Measurements from ENCODE around the gene LIPM.

The LIPM gene

GRCh38 chr10:88756660-88757059 is 45.9 kb upstream of the LIPM start:
- TF ChIP-seq ZBTB10 (tag by site-specific recombination; IDR thresholded peaks at IDR 0.05) (no peak), ATF2 (tag by site-specific recombination; IDR thresholded peaks at IDR 0.05; ENCODE audit: low read depth) (no peak), ZNF837 (tag by site-specific recombination; IDR thresholded peaks at IDR 0.05) (no peak), ZNF16 (tag by site-specific recombination; IDR thresholded peaks at IDR 0.05; ENCODE audit: low read depth) (no peak), ZNF660 (tag by site-specific recombination; IDR thresholded peaks at IDR 0.05) (no peak), ZSCAN30 (tag by site-specific recombination; IDR thresholded peaks at IDR 0.05) (no peak), ZNF555 (tag by site-specific recombination; conservative IDR thresholded peaks at IDR 0.05) (no peak)
- no peak overlapping the region for H3K27ac ChIP-seq (ENCODE audit: extremely low read depth, low read depth, low read length)
- no peaks in the 10 kb centered on the region for H3K9me3 ChIP-seq (ENCODE audit: control insufficient read depth, insufficient read depth, low read depth, low read length)
- ChIA-PET CTCF (interaction anchor here (0.6 kb wide), 1 partner anchor 177 kb away, joined by 5 read pairs; no protein-coding TSS in a partner anchor), POLR2A (no interaction called here)
- no peaks in the 10 kb centered on the region for H3K4me1 ChIP-seq (ENCODE audit: control insufficient read depth, insufficient read depth, low read length)
- no peak overlapping the region for H3K4me3 ChIP-seq (ENCODE audit: low read depth, low read length)
- H3K36me3 ChIP-seq (ENCODE audit: control insufficient read depth in 2 of 2, insufficient read depth in 1 of 2, low read length in 2 of 2) = no peaks in the 10 kb centered on the region

- no peak within 1 kb of the TSS for H3K27ac ChIP-seq (ENCODE audit: extremely low read depth, low read depth, low read length)
- no peak within 1 kb of the TSS for H3K4me3 ChIP-seq (ENCODE audit: low read depth, low read length)
- ChIA-PET POLR2A (no interaction called here), CTCF (interaction anchor here (1.0 to 1.2 kb wide), 2 partner anchors 30 to 228 kb away, joined by 3 to 5 read pairs; no protein-coding TSS in a partner anchor)
- no peaks in the 10 kb centered on the region for H3K9me3 ChIP-seq (ENCODE audit: control insufficient read depth, insufficient read depth, low read depth, low read length)
- TF ChIP-seq ZBTB11 (tag by site-specific recombination; conservative IDR thresholded peaks at IDR 0.05; ENCODE audit: low read depth) = 0 out of 2 replicates have a peak, but pooled peaks have one; percentile 31
- no peak for TF ChIP-seq ZNF155 (tag by site-specific recombination; IDR thresholded peaks at IDR 0.05)
- TF ChIP-seq ZNF785 (tag by site-specific recombination; IDR thresholded peaks at IDR 0.05) = no peak
- no peak for TF ChIP-seq MEIS1 (CRISPR knock-in tag; IDR thresholded peaks at IDR 0.05; ENCODE audit: borderline replicate concordance)
- no peaks in the 10 kb centered on the region for H3K4me1 ChIP-seq (ENCODE audit: control insufficient read depth, insufficient read depth, low read length)
- no peaks in the 10 kb centered on the region for H3K36me3 ChIP-seq (ENCODE audit: control insufficient read depth in 2 of 2, insufficient read depth in 1 of 2, low read length in 2 of 2)
Observed at GRCh38 chr10:88759366-88760101, 43.0 kb upstream of the LIPM start, which contains the start of gene LIPN. Gene LIPN, plus strand, starts transcription at chr10:88760020. Its CDS starts 1,386 bp downstream, at chr10:88761406.

- no peaks in the 10 kb centered on the region for H3K4me1 ChIP-seq (ENCODE audit: control insufficient read depth, insufficient read depth, low read length)
- no peaks in the 10 kb centered on the region for H3K9me3 ChIP-seq (ENCODE audit: control insufficient read depth, insufficient read depth, low read depth, low read length)
- ChIA-PET POLR2A (no interaction called here), CTCF (no interaction called here)
- no peaks in the 10 kb centered on the region for H3K36me3 ChIP-seq (ENCODE audit: control insufficient read depth in 2 of 2, insufficient read depth in 1 of 2, low read length in 2 of 2)
- no peak overlapping the region for H3K4me3 ChIP-seq (ENCODE audit: low read depth, low read length)
- H3K27ac ChIP-seq (ENCODE audit: extremely low read depth, low read depth, low read length) = no peak overlapping the region
- TF ChIP-seq PBX3 (CRISPR knock-in tag; IDR thresholded peaks at IDR 0.05) = no peak
- no peak for TF ChIP-seq ZNF843 (tag by site-specific recombination; IDR thresholded peaks at IDR 0.05)
- no peak for TF ChIP-seq REST (tag by site-specific recombination; IDR thresholded peaks at IDR 0.05)
- no peak for TF ChIP-seq ZNF548 (tag by site-specific recombination; IDR thresholded peaks at IDR 0.05)
- TF ChIP-seq ZNF521 (tag by site-specific recombination; IDR thresholded peaks at IDR 0.05) = no peak
- no peak for TF ChIP-seq ZNF24 (tag by site-specific recombination; IDR thresholded peaks at IDR 0.05)
- TF ChIP-seq ZNF302 (tag by site-specific recombination; IDR thresholded peaks at IDR 0.05; ENCODE audit: low read depth) = no peak
Observed at GRCh38 chr10:88762906-88763305, 39.6 kb upstream of the LIPM start.

Data from HEK293 (cell line).